IMR-90 (cell line): ENCODE data around the gene PRSS33. TPM values are rescaled to one million over a fixed set of nuclear protein-coding genes. Genes with fewer than 3 reads are reported as not detected.

Source experiments
- ATAC-seq: fragments of 200-7000 bp; cut with Tn5 transposase; 2 replicates; pipeline ENCODE4 v1.9.1; 2020; ENCODE audit warnings: low read depth, mild to moderate bottlenecking, moderate library complexity
- BruUV-seq: library from RNA; stranded (reverse); fragments of 400-500 nt; replicated peaks from 2 replicates; lab custom pipeline; 2021; lab: Mats Ljungman, UMichigan
- CTCF ChIA-PET: fragments of 300-600 bp; formaldehyde crosslinking; extraction: SDS; loops from one replicate; lab custom pipeline; 2021; ENCODE audit warnings: antibody characterized with exemption; lab: Yijun Ruan, JAX
- POLR2A ChIA-PET: fragments of 300-600 bp; sonication (Branson Sonifier 250); formaldehyde crosslinking; loops from one replicate; lab custom pipeline; 2022; ENCODE audit warnings: antibody characterized with exemption; ENCODE audit not compliant: unreplicated experiment; lab: Charles Lee
- DNase-seq: peaks from one replicate; pipeline ENCODE4 v3.0.0; 2013
- H2AFZ ChIP-seq: replicated peaks from 2 replicates; pipeline ENCODE3; 2013; ENCODE audit warnings: low read length, mild to moderate bottlenecking; ENCODE audit not compliant: poor library complexity
- H2AK5ac ChIP-seq: 2 replicates; pipeline ENCODE4 v1.6.1; 2013; ENCODE audit warnings: low read depth, low read length, inconsistent platforms
- H2AK9ac ChIP-seq: replicated peaks from 2 replicates; pipeline ENCODE3; 2013; ENCODE audit warnings: mild to moderate bottlenecking, low read depth, low read length, moderate library complexity; ENCODE audit not compliant: poor library complexity
- H2BK120ac ChIP-seq: 2 replicates; pipeline ENCODE4 v1.6.1; 2013; ENCODE audit warnings: low read depth, low read length, inconsistent platforms
- H2BK15ac ChIP-seq: 3 replicates; pipeline ENCODE4 v1.6.1; 2013; ENCODE audit warnings: low read depth, low read length, inconsistent platforms
- H2BK20ac ChIP-seq: 2 replicates; pipeline ENCODE4 v1.6.1; 2013; ENCODE audit warnings: low read depth, mild to moderate bottlenecking, inconsistent platforms, low read length, moderate library complexity
- H2BK5ac ChIP-seq: 2 replicates; pipeline ENCODE4 v1.6.1; 2013; ENCODE audit warnings: mild to moderate bottlenecking, low read depth, low read length, inconsistent platforms; ENCODE audit not compliant: poor library complexity, severe bottlenecking
- H3K14ac ChIP-seq: replicated peaks from 2 replicates; pipeline ENCODE4 v1.6.1; 2013; ENCODE audit warnings: low read depth, low read length, inconsistent platforms
- H3K18ac ChIP-seq: 2 replicates; pipeline ENCODE4 v1.6.1; 2013; ENCODE audit warnings: low read depth, low read length, control low read depth
- H3K23ac ChIP-seq: 2 replicates; pipeline ENCODE4 v1.6.1; 2013; ENCODE audit warnings: low read depth, low read length, inconsistent platforms
- H3K27ac ChIP-seq: 2 replicates; pipeline ENCODE4 v1.5.1; 2013; ENCODE audit warnings: mild to moderate bottlenecking, control low read depth, low read length; ENCODE audit not compliant: insufficient read depth
- H3K27me3 ChIP-seq: 2 replicates; pipeline ENCODE4 v1.6.1; 2013; ENCODE audit warnings: low read length; ENCODE audit not compliant: control insufficient read depth, insufficient read depth
- H3K36me3 ChIP-seq: 2 replicates; pipeline ENCODE4 v1.6.1; 2013; ENCODE audit warnings: low read length, mixed read lengths; ENCODE audit not compliant: control insufficient read depth, insufficient read depth
- H3K4ac ChIP-seq: 2 replicates; pipeline ENCODE4 v1.6.1; 2013; ENCODE audit warnings: low read depth, low read length, inconsistent platforms
- H3K4me1 ChIP-seq: 2 replicates; pipeline ENCODE4 v1.6.1; 2013; ENCODE audit warnings: low read length, mixed read lengths; ENCODE audit not compliant: control insufficient read depth, insufficient read depth
- H3K4me2 ChIP-seq: 2 replicates; pipeline ENCODE4 v1.6.1; 2013; ENCODE audit warnings: low read depth, mild to moderate bottlenecking, control low read depth, low read length, moderate library complexity
- H3K4me3 ChIP-seq: 2 replicates; pipeline ENCODE4 v1.5.1; 2013; ENCODE audit warnings: low read depth, mild to moderate bottlenecking, control low read depth, low read length, moderate library complexity; ENCODE audit not compliant: insufficient read depth
- H3K56ac ChIP-seq: 2 replicates; pipeline ENCODE4 v1.6.1; 2013; ENCODE audit warnings: low read length, inconsistent platforms; ENCODE audit not compliant: insufficient read depth; ENCODE audit errors: extremely low read depth
- H3K79me1 ChIP-seq, 2 experiments: 2 replicates each; pipeline ENCODE4 v1.6.1; 2013; ENCODE audit warnings: low read length in 2 of 2, inconsistent platforms in 1 of 2, low read depth in 1 of 2
- H3K9ac ChIP-seq: 2 replicates; pipeline ENCODE4 v1.6.1; 2013; ENCODE audit warnings: low read depth, low read length, control low read depth
- H3K9me1 ChIP-seq: 2 replicates; pipeline ENCODE4 v1.6.1; 2013; ENCODE audit warnings: low read length, inconsistent platforms; ENCODE audit not compliant: insufficient read depth
- H3K9me3 ChIP-seq: 2 replicates; pipeline ENCODE4 v1.6.1; 2013; ENCODE audit warnings: low read length; ENCODE audit not compliant: control insufficient read depth, insufficient read depth
- H4K20me1 ChIP-seq: 2 replicates; pipeline ENCODE4 v1.6.1; 2013; ENCODE audit warnings: low read length, inconsistent platforms; ENCODE audit not compliant: insufficient read depth
- H4K5ac ChIP-seq: 2 replicates; pipeline ENCODE4 v1.6.1; 2013; ENCODE audit warnings: mild to moderate bottlenecking, low read depth, low read length, control low read depth
- H4K8ac ChIP-seq, 2 experiments: 2 replicates each; pipeline ENCODE4 v1.6.1; 2013; ENCODE audit warnings: low read depth in 2 of 2, low read length in 2 of 2, control low read depth in 1 of 2, inconsistent platforms in 1 of 2
- H4K91ac ChIP-seq: 2 replicates; pipeline ENCODE4 v1.6.1; 2013; ENCODE audit warnings: low read depth, low read length, inconsistent platforms; ENCODE audit not compliant: insufficient read depth
- BHLHE40 ChIP-seq: fragments of 150-350 bp; IDR thresholded peaks from 2 replicates; pipeline ENCODE4 v1.6.1; 2016; ENCODE audit warnings: mild to moderate bottlenecking, low read depth, low read length
- CEBPB ChIP-seq: IDR thresholded peaks from 2 replicates; pipeline ENCODE4 v1.6.1; 2012; ENCODE audit warnings: low read depth, low read length, improper control_type of control experiment
- CHD1 ChIP-seq: IDR thresholded peaks from 2 replicates; pipeline ENCODE4 v1.6.1; 2012; ENCODE audit warnings: low read depth, low read length, improper control_type of control experiment
- CTCF ChIP-seq: conservative IDR thresholded peaks from 2 replicates; pipeline ENCODE4 v1.5.1; 2012; ENCODE audit warnings: mild to moderate bottlenecking, low read depth, low read length, improper control_type of control experiment
- ELK1 ChIP-seq: fragments of 150-350 bp; IDR thresholded peaks from 2 replicates; pipeline ENCODE4 v1.6.1; 2016; ENCODE audit warnings: low read depth, mild to moderate bottlenecking, low read length, moderate library complexity, borderline replicate concordance
- FOS ChIP-seq: fragments of 150-350 bp; IDR thresholded peaks from 2 replicates; pipeline ENCODE4 v1.6.1; 2016; ENCODE audit warnings: low read depth, low read length
- MAFK ChIP-seq: IDR thresholded peaks from 2 replicates; pipeline ENCODE4 v1.6.1; 2012; ENCODE audit warnings: low read depth, low read length, improper control_type of control experiment
- MAZ ChIP-seq: IDR thresholded peaks from 2 replicates; pipeline ENCODE4 v1.6.1; 2012; ENCODE audit warnings: low read depth, mild to moderate bottlenecking, low read length, improper control_type of control experiment, moderate library complexity, borderline replicate concordance
- MXI1 ChIP-seq: IDR thresholded peaks from 2 replicates; pipeline ENCODE4 v1.6.1; 2012; ENCODE audit warnings: low read depth, mild to moderate bottlenecking, low read length, moderate library complexity, borderline replicate concordance
- NFE2L2 ChIP-seq: fragments of 150-350 bp; IDR thresholded peaks from 2 replicates; pipeline ENCODE4 v1.6.1; 2016; ENCODE audit warnings: low read depth, mild to moderate bottlenecking, low read length
- POLR2A ChIP-seq: IDR thresholded peaks from 2 replicates; pipeline ENCODE4 v1.6.1; 2012; ENCODE audit warnings: mild to moderate bottlenecking, low read depth, low read length
- RAD21 ChIP-seq: IDR thresholded peaks from 2 replicates; pipeline ENCODE4 v1.6.1; 2012; ENCODE audit warnings: low read length, improper control_type of control experiment
- RCOR1 ChIP-seq: IDR thresholded peaks from 2 replicates; pipeline ENCODE4 v1.6.1; 2012; ENCODE audit warnings: mild to moderate bottlenecking, low read length, improper control_type of control experiment; ENCODE audit not compliant: insufficient replicate concordance
- RFX5 ChIP-seq: IDR thresholded peaks from 2 replicates; pipeline ENCODE4 v1.8.0; 2012; ENCODE audit warnings: low read depth, mild to moderate bottlenecking, low read length, moderate library complexity
- SMC3 ChIP-seq: fragments of 150-350 bp; IDR thresholded peaks from 2 replicates; pipeline ENCODE4 v1.6.1; 2016; ENCODE audit warnings: low read depth, mild to moderate bottlenecking, antibody characterized with exemption, low read length, moderate library complexity
- USF2 ChIP-seq: fragments of 150-350 bp; IDR thresholded peaks from 2 replicates; pipeline ENCODE4 v1.6.1; 2017; ENCODE audit warnings: mild to moderate bottlenecking, antibody characterized with exemption, low read length, low read depth
- WGBS, 2 experiments: methylation state at CpG; one replicate each; pipeline versions ENCODE4 v1.1.5 to v1.1.7; 2013; ENCODE audit warnings: missing lambda C conversion rate in 2 of 2; ENCODE audit not compliant: insufficient read length in 1 of 2; ENCODE audit errors: extremely low coverage in 2 of 2; 5-methylcytosine and 5-hydroxymethylcytosine counted together
- dilution Hi-C: fragments of 300-500 bp; cut with HindIII; formaldehyde crosslinking; loops from one replicate; pipeline ENCODE4 v1.14.3; 2018; ENCODE audit warnings: low sequenced_read_pairs; ENCODE audit not compliant: unreplicated experiment
- in situ Hi-C: fragments of 300-500 bp; cut with MboI; formaldehyde crosslinking; loops from 3 replicates; pipeline ENCODE4 v1.14.3; 2019; ENCODE audit warnings: low sequenced_read_pairs, inconsistent platforms, mixed read lengths
- intact Hi-C: fragments of 100-400 bp; cut with micrococcal nuclease; formaldehyde crosslinking; loops from 2 replicates; pipeline ENCODE4 v1.10.0; 2022
- polyA plus RNA-seq, 3 experiments: library from polyadenylated mRNA; depleted of rRNA; stranded (reverse); fragments of >200 nt; gene quantifications; 2 replicates each; pipeline ENCODE4 v1.2.3, GENCODE V29; 2012; ENCODE audit warnings: low replicate concordance in 1 of 3
- total RNA-seq: library from RNA; depleted of rRNA; stranded (reverse); fragments of >200 nt; gene quantifications from 2 replicates; pipeline ENCODE4 v1.2.3, GENCODE V29; 2012

The PRSS33 gene
- total and polyA plus RNA-seq, 2 of the 4 experiments (the other 2 are of a cell fraction) = not detected

- TF ChIP-seq BHLHE40 = no peak
- no peak for TF ChIP-seq NFE2L2
- TF ChIP-seq MAZ = no peak
- no peak for TF ChIP-seq CEBPB
- no peak for TF ChIP-seq FOS
- TF ChIP-seq CHD1 = no peak
- TF ChIP-seq RFX5 = no peak
- no peak for TF ChIP-seq POLR2A
- no peak for TF ChIP-seq MXI1
- TF ChIP-seq SMC3 = no peak
- TF ChIP-seq MAFK = no peak
- no peak for TF ChIP-seq RAD21
- no peak for TF ChIP-seq USF2
- no peak for TF ChIP-seq CTCF
- TF ChIP-seq ELK1 = no peak
- TF ChIP-seq RCOR1 = no peak
- H3K14ac ChIP-seq = no peak overlapping the region
- ATAC-seq (no peak), DNase-seq (no peak)
- in situ Hi-C loops (no loop called here), dilution Hi-C loops (no loop called here), intact Hi-C loops (no loop called here)
- no peak overlapping the region for H3K56ac ChIP-seq
- no peaks in the 10 kb centered on the region for H3K9me3 ChIP-seq
- H2AK5ac ChIP-seq = no peak overlapping the region
- no peak overlapping the region for H2AK9ac ChIP-seq
- WGBS, 2 experiments = 60% methylated on average over 1 of the region's 18 CpGs; no CpG with 5 or more reads in 1 of the 2 experiments
- H4K20me1 ChIP-seq = no peaks in the 10 kb centered on the region
- H2BK5ac ChIP-seq = no peak overlapping the region
- BruUV-seq = no TSS peak
- no peak overlapping the region for H3K27ac ChIP-seq
- H3K9ac ChIP-seq = no peak overlapping the region
- H3K27me3 ChIP-seq = peaks cover 54% of the 10 kb centered on the region
- ChIA-PET POLR2A (no interaction called here), CTCF (no interaction called here)
- H2BK20ac ChIP-seq = no peak overlapping the region
- H2AFZ ChIP-seq = no peak overlapping the region
- no peak overlapping the region for H2BK15ac ChIP-seq
- no peak overlapping the region for H3K23ac ChIP-seq
- no peak overlapping the region for H2BK120ac ChIP-seq
- H3K4ac ChIP-seq = no peak overlapping the region
- H4K91ac ChIP-seq = no peak overlapping the region
- H3K36me3 ChIP-seq = no peaks in the 10 kb centered on the region
- H4K5ac ChIP-seq = no peak overlapping the region
- no peak overlapping the region for H3K4me3 ChIP-seq
- no peak overlapping the region for H3K4me2 ChIP-seq
- H3K9me1 ChIP-seq = no peaks in the 10 kb centered on the region
- no peaks in the 10 kb centered on the region for H3K4me1 ChIP-seq
- no peak overlapping the region for H4K8ac ChIP-seq
- no peak overlapping the region for H3K18ac ChIP-seq
- no peaks in the 10 kb centered on the region for H3K79me1 ChIP-seq
Measured at GRCh38 chr16:2819179-2819938, 32.0 kb upstream of the PRSS33 start.
